Left lung (tissue), 10 donors: ENCODE results near the gene IFT27. TPM values are rescaled to one million over a fixed set of nuclear protein-coding genes. Genes with fewer than 3 reads are reported as not detected.

Source experiments
- ATAC-seq: fragments of 200-7000 bp; cut with Tn5 transposase; one replicate; pipeline ENCODE4 v1.9.1; 2020; ENCODE audit warnings: moderate library complexity
- DNase-seq, 4 donors: peaks; one replicate each; pipeline ENCODE4 v3.0.0-alpha.2; 2013 to 2020
- H3K27ac ChIP-seq, 2 donors: fragments of 200-600 bp; sonication (generic) in 1 of 2; one replicate each; pipeline versions ENCODE4 v1.5.0 to v1.8.0; 2020 to 2021
- H3K27me3 ChIP-seq, 2 donors: fragments of 200-600 bp; sonication (generic) in 1 of 2; one replicate each; pipeline versions ENCODE4 v1.5.0 to v1.8.0; 2020 to 2021
- H3K36me3 ChIP-seq, 2 donors: fragments of 200-600 bp; sonication (generic) in 1 of 2; one replicate each; pipeline versions ENCODE4 v1.5.0 to v1.8.0; 2020 to 2021
- H3K4me1 ChIP-seq, 2 donors: fragments of 200-600 bp; one replicate each; pipeline ENCODE4 v1.8.0; 2021
- H3K4me3 ChIP-seq, 2 donors: fragments of 200-600 bp; sonication (generic) in 1 of 2; one replicate each; pipeline versions ENCODE4 v1.5.0 to v1.8.0; 2020 to 2021; ENCODE audit warnings: mild to moderate bottlenecking in 1 of 2
- H3K9me3 ChIP-seq, 2 donors: fragments of 200-600 bp; sonication (generic) in 1 of 2; one replicate each; pipeline versions ENCODE4 v1.5.0 to v1.8.0; 2020 to 2021
- intact Hi-C, 2 donors: fragments of 100-400 bp; cut with DNase I; formaldehyde crosslinking; loops; one replicate each; pipeline versions ENCODE4 v1.11.2 to v1.14.2; 2022
- polyA plus RNA-seq, 6 donors: library from polyadenylated mRNA; unstranded; fragments of 120-200 nt; gene quantifications; one replicate each; pipeline ENCODE4 v1.2.1, GENCODE V29; 2013; ENCODE audit not compliant: insufficient read length in 6 of 6
- total RNA-seq, 2 donors: library from RNA; stranded (reverse); fragmentation: NEBNext Ultra II Directional; extraction: Animal tissue kit (Norgen Biotek cat#: 25700); gene quantifications; one replicate each; pipeline ENCODE4 v1.2.1, GENCODE V29; 2021
- TF ChIP-seq, protein P1 (sequence below), 2 donors: fragments of 200-600 bp; sonication (generic) in 1 of 2; IDR thresholded peaks; one replicate each; pipeline versions ENCODE4 v1.5.0 to v1.8.0; 2021; ENCODE audit warnings: antibody characterized with exemption in 2 of 2
- donor health status: DM: no; HTN: yes; CAD: no.
- donor health status: DM: no; HTN: no; CAD: no.

Gene IFT27
- total and polyA plus RNA-seq, 8 donors = 24.5 to 59.0 (median 49.0) TPM

GRCh38 chr22:36726007-36726380 is 49.9 kb downstream of the IFT27 start:
- H3K4me3 ChIP-seq = no peak overlapping the region
- no peaks in the 10 kb centered on the region for H3K36me3 ChIP-seq
- H3K4me1 ChIP-seq = no peaks in the 10 kb centered on the region
- H3K27ac ChIP-seq = no peak overlapping the region
- TF ChIP-seq, protein P1, sequence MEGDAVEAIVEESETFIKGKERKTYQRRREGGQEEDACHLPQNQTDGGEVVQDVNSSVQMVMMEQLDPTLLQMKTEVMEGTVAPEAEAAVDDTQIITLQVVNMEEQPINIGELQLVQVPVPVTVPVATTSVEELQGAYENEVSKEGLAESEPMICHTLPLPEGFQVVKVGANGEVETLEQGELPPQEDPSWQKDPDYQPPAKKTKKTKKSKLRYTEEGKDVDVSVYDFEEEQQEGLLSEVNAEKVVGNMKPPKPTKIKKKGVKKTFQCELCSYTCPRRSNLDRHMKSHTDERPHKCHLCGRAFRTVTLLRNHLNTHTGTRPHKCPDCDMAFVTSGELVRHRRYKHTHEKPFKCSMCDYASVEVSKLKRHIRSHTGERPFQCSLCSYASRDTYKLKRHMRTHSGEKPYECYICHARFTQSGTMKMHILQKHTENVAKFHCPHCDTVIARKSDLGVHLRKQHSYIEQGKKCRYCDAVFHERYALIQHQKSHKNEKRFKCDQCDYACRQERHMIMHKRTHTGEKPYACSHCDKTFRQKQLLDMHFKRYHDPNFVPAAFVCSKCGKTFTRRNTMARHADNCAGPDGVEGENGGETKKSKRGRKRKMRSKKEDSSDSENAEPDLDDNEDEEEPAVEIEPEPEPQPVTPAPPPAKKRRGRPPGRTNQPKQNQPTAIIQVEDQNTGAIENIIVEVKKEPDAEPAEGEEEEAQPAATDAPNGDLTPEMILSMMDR (IDR thresholded peaks at IDR 0.05) = no peak
- peaks cover 0 to 73% of the 10 kb centered on the region in 2 donors for H3K27me3 ChIP-seq
- intact Hi-C loops = no loop called here
- no peak for ATAC-seq
- DNase-seq = no peak
- no peaks in the 10 kb centered on the region for H3K9me3 ChIP-seq

GRCh38 chr22:36725366-36726006 is 50.4 kb downstream of the IFT27 start:
- Histone ChIP-seq H3K27ac (no peak overlapping the region), H3K4me1 (no peaks in the 10 kb centered on the region), H3K36me3 (no peaks in the 10 kb centered on the region), H3K4me3 (no peak overlapping the region), H3K9me3 (no peaks in the 10 kb centered on the region), H3K27me3 (peaks cover 4 to 78% of the 10 kb centered on the region in 2 donors)
- ATAC-seq (no peak), DNase-seq (no peak)
- TF ChIP-seq, protein P1 (IDR thresholded peaks at IDR 0.05) = no peak
- intact Hi-C loops = no loop called here

DNA sequence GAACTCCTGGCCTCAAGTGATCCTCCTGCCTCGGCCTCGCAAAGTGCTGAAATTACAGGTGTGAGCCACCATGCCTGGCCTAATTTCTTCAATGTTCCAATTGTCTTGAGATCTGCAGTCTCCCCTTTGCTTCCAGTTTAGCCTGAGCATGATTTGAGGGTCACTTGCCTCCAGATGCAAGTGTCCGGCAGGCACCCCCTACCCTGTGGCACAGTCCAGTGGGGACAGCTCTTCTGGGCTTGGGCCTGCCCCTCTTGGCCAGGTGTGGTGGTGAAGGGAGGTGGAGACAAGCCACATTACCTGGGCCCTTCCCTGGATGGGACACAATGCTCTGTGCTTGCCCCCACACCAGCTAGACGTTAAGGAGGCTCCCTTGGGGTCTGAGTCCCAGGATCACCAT is 51.1 kb downstream of the IFT27 start:
- H3K27ac ChIP-seq = no peak overlapping the region
- no peak for ATAC-seq
- TF ChIP-seq, protein P1 (IDR thresholded peaks at IDR 0.05) = no peak
- no peak overlapping the region for H3K4me3 ChIP-seq
- no peak for DNase-seq
- H3K27me3 ChIP-seq = peaks cover 4 to 84% of the 10 kb centered on the region in 2 donors
- intact Hi-C loops = no loop called here
- H3K4me1 ChIP-seq = no peaks in the 10 kb centered on the region
- no peaks in the 10 kb centered on the region for H3K36me3 ChIP-seq
- H3K9me3 ChIP-seq = no peaks in the 10 kb centered on the region

DNA sequence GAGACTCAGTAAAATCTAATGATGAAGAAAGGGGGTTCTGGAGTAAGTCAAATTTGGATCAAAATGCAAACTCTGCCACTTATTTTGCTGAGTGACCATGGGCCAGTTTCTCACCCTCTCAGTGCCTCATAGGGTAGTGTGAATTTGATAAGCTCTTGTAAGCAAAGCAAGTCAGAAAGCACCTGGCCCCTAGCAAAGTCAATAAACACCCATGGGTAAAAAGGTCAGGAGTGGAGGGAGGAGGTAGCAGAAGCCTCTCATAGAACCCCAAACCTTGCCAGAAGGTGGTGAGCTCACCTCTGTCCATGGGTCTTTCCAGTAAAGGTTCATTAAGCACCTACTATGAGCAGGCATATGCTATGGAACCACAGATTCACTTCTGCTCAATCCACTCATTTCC is 53.9 kb downstream of the IFT27 start:
- H3K4me1 ChIP-seq = no peaks in the 10 kb centered on the region
- no peaks in the 10 kb centered on the region for H3K36me3 ChIP-seq
- no peaks in the 10 kb centered on the region for H3K9me3 ChIP-seq
- intact Hi-C loops = no loop called here
- no peak for ATAC-seq
- no peak overlapping the region for H3K4me3 ChIP-seq
- no peak for DNase-seq
- peaks cover 4 to 91% of the 10 kb centered on the region in 2 donors for H3K27me3 ChIP-seq
- TF ChIP-seq, protein P1 (IDR thresholded peaks at IDR 0.05) = no peak
- H3K27ac ChIP-seq = no peak overlapping the region

GRCh38 chr22:36715647-36716046 is 60.3 kb downstream of the IFT27 start:
- Histone ChIP-seq H3K36me3 (no peaks in the 10 kb centered on the region), H3K4me3 (no peak overlapping the region), H3K27ac (no peak overlapping the region), H3K9me3 (no peaks in the 10 kb centered on the region), H3K4me1 (no peaks in the 10 kb centered on the region), H3K27me3 (peaks cover under 1 to 50% of the 10 kb centered on the region in 2 donors)
- ATAC-seq (no peak), DNase-seq (no peak)
- TF ChIP-seq, protein P1 (IDR thresholded peaks at IDR 0.05) = no peak
- intact Hi-C loops = no loop called here
